Large intestine (tissue), 3 donors: ENCODE measurements around the gene ARHGAP32. TPM values are rescaled to one million over a fixed set of nuclear protein-coding genes. Genes with fewer than 3 reads are reported as not detected.

Experiments used
- DNase-seq, 2 donors: peaks; one replicate each; pipeline versions ENCODE4 v3.0.0 to v3.0.0-alpha.2; 2013
- H3K27ac ChIP-seq: one replicate; pipeline ENCODE4 v1.5.1; 2013; ENCODE audit warnings: low read length
- H3K27me3 ChIP-seq: 2 replicates; pipeline ENCODE4 v1.6.1; 2013; ENCODE audit warnings: low read length; ENCODE audit not compliant: control insufficient read depth, insufficient read depth
- H3K36me3 ChIP-seq: 2 replicates; pipeline ENCODE4 v1.6.1; 2013; ENCODE audit warnings: low read length; ENCODE audit not compliant: control insufficient read depth, insufficient read depth
- H3K4me1 ChIP-seq: one replicate; pipeline ENCODE4 v1.6.1; 2013; ENCODE audit warnings: low read length; ENCODE audit not compliant: control insufficient read depth, insufficient read depth
- H3K4me3 ChIP-seq: one replicate; pipeline ENCODE4 v1.5.1; 2013; ENCODE audit warnings: low read length
- H3K9me3 ChIP-seq: one replicate; pipeline ENCODE4 v1.6.1; 2013; ENCODE audit warnings: mild to moderate bottlenecking, low read depth, low read length, moderate library complexity; ENCODE audit not compliant: control insufficient read depth
- WGBS: methylation state at CpG from one replicate; pipeline ENCODE4 v1.1.5; 2013; ENCODE audit warnings: low lambda C conversion rate; ENCODE audit not compliant: insufficient coverage; 5-methylcytosine and 5-hydroxymethylcytosine counted together
- polyA plus RNA-seq: library from polyadenylated mRNA; unstranded; fragments of 120-200 nt; gene quantifications from one replicate; pipeline ENCODE4 v1.2.1, GENCODE V29; 2013

ARHGAP32 gene
- polyA plus RNA-seq, 1 donor = 15.6 TPM

DNA sequence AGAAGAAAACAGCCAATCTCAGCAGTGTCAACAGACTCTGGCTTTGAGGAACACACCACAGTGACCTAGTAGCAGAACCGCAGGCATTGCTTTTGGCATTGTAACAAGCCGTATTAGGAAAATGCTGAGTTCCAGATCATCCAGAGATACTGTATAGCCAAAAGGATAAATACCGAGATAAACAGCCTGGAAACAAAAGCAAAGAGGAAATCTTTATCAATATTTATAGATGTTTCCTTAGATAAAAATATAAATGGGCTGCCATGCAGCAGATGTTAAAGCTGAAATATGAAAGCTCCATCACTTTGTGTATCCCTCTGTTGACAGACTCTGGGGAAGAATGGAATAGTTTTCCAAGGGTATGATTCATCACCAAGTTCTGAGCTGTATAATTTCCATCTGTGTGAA is 150.5 kb downstream of the ARHGAP32 start:
- H3K9me3 ChIP-seq = no peaks in the 10 kb centered on the region
- no peak overlapping the region for H3K27ac ChIP-seq
- no peaks in the 10 kb centered on the region for H3K27me3 ChIP-seq
- DNase-seq = no peak
- H3K4me1 ChIP-seq = no peaks in the 10 kb centered on the region
- H3K4me3 ChIP-seq = no peak overlapping the region
- WGBS = 67% methylated on average over 1 of the region's 3 CpGs
- no peaks in the 10 kb centered on the region for H3K36me3 ChIP-seq

DNA sequence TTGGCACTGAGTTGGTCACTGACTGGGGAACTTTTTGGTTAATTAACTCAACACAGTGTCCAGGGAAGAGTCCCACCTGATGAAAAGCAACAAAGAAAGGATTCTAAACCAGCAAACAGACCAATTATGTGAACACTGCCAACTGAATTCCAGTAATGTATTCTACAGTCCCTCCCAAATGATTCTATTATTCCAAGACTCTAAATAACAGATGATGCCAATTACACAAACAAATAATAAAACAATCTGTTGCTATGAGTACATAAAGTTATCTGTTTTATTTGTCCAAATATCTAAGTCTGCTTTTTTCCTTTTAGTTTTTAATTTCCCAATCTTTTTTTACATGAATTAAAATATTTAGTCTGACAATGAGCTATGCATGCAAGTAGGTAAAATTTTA is 151.2 kb downstream of the ARHGAP32 start:
- H3K27ac ChIP-seq = no peak overlapping the region
- H3K4me3 ChIP-seq = no peak overlapping the region
- no peaks in the 10 kb centered on the region for H3K9me3 ChIP-seq
- no peaks in the 10 kb centered on the region for H3K27me3 ChIP-seq
- H3K36me3 ChIP-seq = no peaks in the 10 kb centered on the region
- DNase-seq = no peak
- H3K4me1 ChIP-seq = no peaks in the 10 kb centered on the region

DNA sequence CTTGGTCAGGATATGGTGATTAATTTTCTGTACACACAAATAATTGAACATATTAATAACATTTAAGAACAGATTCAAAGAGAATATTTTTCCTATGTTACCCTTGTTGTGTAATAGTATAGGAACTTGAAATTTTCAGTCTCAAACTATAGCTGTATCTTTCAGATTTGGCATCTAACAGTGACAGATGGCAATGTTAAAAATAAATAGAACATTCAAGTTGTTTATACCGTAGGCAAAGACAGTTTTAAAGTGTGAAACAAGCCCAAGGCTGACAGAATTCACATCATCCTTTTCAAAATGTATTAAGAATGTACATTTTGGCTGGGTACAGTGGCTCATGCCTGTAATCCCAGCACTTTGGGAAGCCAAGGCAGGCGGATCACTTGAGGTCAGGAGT is 156.9 kb downstream of the ARHGAP32 start:
- Histone ChIP-seq H3K36me3 (peaks cover 3% of the 10 kb centered on the region), H3K4me3 (no peak overlapping the region), H3K9me3 (peaks cover 4% of the 10 kb centered on the region), H3K27ac (no peak overlapping the region), H3K27me3 (no peaks in the 10 kb centered on the region), H3K4me1 (no peaks in the 10 kb centered on the region)
- no CpG with 5 or more reads among the region's 2 CpGs for WGBS
- no peak for DNase-seq

DNA sequence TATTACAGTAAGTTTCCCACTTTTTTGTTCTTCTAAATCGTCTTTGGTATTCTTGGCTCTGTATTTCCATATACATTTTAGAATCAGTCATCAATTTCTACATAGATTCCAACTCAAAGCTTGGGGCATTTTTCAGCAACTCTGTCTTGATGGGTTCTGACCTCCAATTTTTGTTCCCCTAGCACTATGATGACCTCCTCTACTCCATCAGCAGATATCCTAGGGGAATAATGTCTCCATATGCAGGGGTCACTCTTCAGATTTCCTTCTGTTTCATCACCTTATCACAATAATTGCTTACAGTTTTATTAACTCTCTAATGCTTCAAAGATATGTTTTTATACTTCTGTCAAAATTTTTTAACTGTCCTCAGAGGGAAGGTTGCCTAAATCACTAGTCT is 158.1 kb downstream of the ARHGAP32 start:
- WGBS = no CpG with 5 or more reads among the region's 1 CpG
- no peak overlapping the region for H3K27ac ChIP-seq
- H3K36me3 ChIP-seq = peaks cover 3% of the 10 kb centered on the region
- no peaks in the 10 kb centered on the region for H3K4me1 ChIP-seq
- no peak overlapping the region for H3K4me3 ChIP-seq
- no peaks in the 10 kb centered on the region for H3K27me3 ChIP-seq
- DNase-seq = no peak
- peaks cover 4% of the 10 kb centered on the region for H3K9me3 ChIP-seq

DNA sequence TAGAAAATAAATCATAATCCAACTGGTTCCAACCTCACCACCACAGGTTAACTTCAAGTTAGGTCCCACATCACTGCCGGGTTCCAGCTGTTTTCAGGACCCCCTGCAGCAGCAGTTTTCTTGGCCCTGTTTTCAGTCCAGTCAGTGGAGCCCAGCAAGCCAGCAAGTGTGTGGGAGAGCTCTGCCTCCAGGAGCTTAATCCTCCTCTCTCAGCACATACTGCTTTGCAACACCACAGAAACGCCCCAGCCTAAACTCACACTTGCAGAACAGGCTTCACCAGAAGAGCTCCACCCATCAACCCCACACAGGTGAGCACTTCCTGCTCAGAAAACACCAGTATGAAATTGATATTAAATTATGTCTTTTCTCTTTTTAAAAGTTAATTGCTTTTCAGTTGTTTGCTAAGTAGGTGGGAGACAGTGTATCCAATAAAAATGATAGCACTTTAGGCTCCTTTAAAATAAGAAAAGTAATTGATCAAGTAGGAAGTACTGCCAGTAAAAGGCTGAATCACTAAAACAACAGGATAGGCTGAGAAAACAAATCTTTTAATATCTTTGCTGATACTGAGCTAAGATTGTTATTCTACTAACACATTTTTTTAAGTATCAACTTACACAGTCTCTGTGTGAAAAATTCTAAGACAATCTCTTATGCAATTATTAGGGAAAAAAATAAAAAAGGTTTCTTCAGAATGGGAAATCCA is 168.0 kb downstream of the ARHGAP32 start:
- peak overlapping the region; percentile 74 for H3K27ac ChIP-seq
- WGBS = no CpG with 5 or more reads among the region's 2 CpGs

DNA sequence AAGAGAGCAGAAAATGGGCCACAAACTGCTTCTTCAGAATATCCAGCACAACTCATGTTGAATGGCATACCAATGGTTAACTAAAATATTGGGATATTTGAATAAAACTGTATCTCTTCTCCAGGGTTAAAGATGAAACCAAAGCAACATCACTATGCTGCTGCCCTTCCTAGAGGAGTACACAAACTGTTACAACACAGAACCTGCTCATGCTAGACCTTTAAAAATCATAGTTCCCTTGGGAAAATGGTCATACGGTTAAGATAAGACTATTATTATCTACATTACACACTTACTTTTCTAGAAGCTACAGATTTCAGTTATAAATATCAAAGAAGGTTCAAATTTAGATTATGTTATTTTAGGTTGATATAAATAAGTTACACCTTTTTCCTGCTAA is 170.8 kb downstream of the ARHGAP32 start:
- Histone ChIP-seq H3K4me1 (peaks cover 5% of the 10 kb centered on the region), H3K36me3 (no peaks in the 10 kb centered on the region), H3K27ac (no peak overlapping the region), H3K9me3 (no peaks in the 10 kb centered on the region), H3K4me3 (no peak overlapping the region), H3K27me3 (no peaks in the 10 kb centered on the region)
- DNase-seq = peak in 1 of 2 donors; percentile 22
- 17% methylated on average over 1 of the region's 1 CpG for WGBS

More for the DNA sequence above, 168.0 kb downstream of the ARHGAP32 start:
- H3K36me3 ChIP-seq = no peaks in the 10 kb centered on the region
- no peaks in the 10 kb centered on the region for H3K27me3 ChIP-seq
- DNase-seq = peak; percentile 63 to 84
- H3K4me3 ChIP-seq = peak overlapping the region; percentile 19
- H3K9me3 ChIP-seq = no peaks in the 10 kb centered on the region
- H3K4me1 ChIP-seq = no peaks in the 10 kb centered on the region

DNA sequence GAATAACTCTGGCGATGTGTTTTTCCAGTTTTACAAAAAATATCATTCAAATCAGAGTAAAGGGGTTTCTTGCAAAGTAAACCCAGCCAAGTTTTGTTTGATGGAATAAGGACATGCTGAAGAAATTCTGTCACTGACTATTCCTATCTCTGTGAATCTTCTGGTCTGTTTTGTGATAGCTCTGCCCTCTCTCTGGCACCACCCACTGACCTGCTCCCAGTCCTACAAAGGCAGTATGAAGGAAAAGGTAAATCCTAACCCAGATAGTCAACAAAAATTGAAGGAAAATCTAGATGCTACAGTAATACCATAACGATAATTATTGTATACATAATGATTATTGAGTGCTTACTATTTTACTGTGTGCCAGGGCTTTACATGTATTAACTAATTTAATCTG is 173.1 kb downstream of the ARHGAP32 start:
- Histone ChIP-seq H3K9me3 (no peaks in the 10 kb centered on the region), H3K27me3 (no peaks in the 10 kb centered on the region), H3K27ac (no peak overlapping the region), H3K36me3 (no peaks in the 10 kb centered on the region), H3K4me3 (no peak overlapping the region), H3K4me1 (peaks cover 9% of the 10 kb centered on the region)
- no peak for DNase-seq
- WGBS = 100% methylated on average over 1 of the region's 2 CpGs

DNA sequence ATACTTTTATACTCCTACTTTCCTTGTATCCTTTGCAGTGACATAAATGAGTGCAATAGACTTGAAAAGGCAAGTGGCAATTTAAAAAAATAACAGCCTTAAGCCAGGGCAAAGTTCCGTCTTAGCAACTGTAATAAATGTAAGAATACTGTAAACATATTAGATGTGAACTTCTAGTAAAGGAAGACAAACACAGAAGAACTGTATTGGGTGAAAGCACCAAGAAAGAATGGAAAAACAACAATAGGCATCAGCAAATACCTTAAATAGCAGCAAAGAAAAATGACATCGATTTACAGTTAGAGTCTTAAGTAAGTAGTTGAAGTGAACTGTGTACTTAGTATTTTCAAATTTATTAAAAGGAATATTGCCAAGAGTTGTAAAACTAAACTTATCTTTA is 174.0 kb downstream of the ARHGAP32 start:
- no peaks in the 10 kb centered on the region for H3K9me3 ChIP-seq
- no peaks in the 10 kb centered on the region for H3K36me3 ChIP-seq
- WGBS = 35% methylated on average over 2 of the region's 2 CpGs
- no peaks in the 10 kb centered on the region for H3K27me3 ChIP-seq
- H3K4me1 ChIP-seq = peaks cover 15% of the 10 kb centered on the region
- no peak overlapping the region for H3K4me3 ChIP-seq
- DNase-seq = peak; percentile 29 to 81
- H3K27ac ChIP-seq = peak overlapping the region; percentile 10

DNA sequence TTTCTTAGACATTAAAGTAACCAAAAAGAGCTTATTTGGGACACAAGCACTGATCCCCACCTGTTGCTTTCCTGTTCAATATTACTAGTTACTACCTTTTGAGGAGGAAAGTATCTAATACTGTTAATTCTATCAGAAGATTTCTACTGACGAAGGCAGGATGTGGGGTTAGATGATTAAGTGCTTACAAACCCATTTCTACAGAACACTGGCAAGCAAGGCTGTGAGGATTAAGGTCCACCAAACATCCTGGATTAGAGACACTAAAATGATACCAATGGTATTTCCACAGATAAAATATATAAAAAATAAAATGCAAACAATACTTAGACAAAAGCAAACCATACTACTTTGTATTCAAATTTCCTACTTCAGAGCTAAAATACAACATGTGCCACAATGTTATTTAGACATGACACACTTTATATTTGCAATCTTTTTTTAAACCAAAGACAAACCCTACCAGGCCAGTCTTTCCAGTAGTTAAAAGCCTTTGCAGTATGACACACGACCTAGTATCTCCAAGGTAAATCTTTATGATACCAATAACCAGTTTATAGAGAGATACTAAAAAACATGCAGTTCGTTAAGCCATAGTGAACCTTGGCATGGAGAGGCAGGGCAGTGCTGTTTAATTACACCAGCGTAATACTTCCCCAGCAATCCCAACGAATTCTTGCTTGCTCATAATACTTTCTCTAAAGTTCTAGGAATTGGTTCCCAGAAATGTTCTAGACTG is 178.2 kb downstream of the ARHGAP32 start:
- no CpG with 5 or more reads among the region's 5 CpGs for WGBS
- peaks cover 17% of the 10 kb centered on the region for H3K4me1 ChIP-seq
- H3K9me3 ChIP-seq = no peaks in the 10 kb centered on the region
- peak overlapping the region; percentile 72 for H3K27ac ChIP-seq
- H3K4me3 ChIP-seq = no peak overlapping the region
- no peaks in the 10 kb centered on the region for H3K27me3 ChIP-seq
- no peaks in the 10 kb centered on the region for H3K36me3 ChIP-seq
- peak; percentile 88 to 96 for DNase-seq

DNA sequence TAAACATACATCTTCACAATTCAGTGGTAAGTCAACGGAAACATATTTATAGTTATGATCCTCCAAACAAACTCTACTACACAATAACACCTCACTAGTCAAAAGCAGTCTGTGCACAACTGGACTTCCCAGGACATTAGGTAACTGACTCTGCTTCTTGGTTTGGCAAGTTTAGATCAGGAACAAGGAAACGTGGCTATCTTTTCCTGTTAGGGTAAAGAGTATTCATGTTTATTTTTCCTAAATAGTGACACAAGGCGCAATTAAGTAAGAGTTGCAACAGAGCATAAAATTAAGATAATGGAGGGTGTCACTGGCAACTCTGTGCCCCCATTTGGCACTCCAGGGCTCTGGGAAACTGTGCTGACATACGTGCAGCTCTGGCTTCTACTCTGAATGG is 179.2 kb downstream of the ARHGAP32 start:
- peaks cover 16% of the 10 kb centered on the region for H3K4me1 ChIP-seq
- peak in 1 of 2 donors; percentile 31 for DNase-seq

More for the DNA sequence above, 179.2 kb downstream of the ARHGAP32 start:
- no CpG with 5 or more reads among the region's 4 CpGs for WGBS
- no peak overlapping the region for H3K4me3 ChIP-seq
- H3K9me3 ChIP-seq = no peaks in the 10 kb centered on the region
- no peaks in the 10 kb centered on the region for H3K36me3 ChIP-seq
- H3K27ac ChIP-seq = peak overlapping the region; percentile 72
- no peaks in the 10 kb centered on the region for H3K27me3 ChIP-seq
